HEK293 (cell line): Measurements from ENCODE around the gene PKP4.

Source experiments
- BCL11B ChIP-seq: fragments of 450-650 bp; formaldehyde crosslinking; IDR thresholded peaks from 2 replicates; pipeline ENCODE4 v1.5.1; 2016; ENCODE audit warnings: low read depth, missing biosample characterization, missing genetic modification characterization
- GLI2 ChIP-seq: fragments of 450-650 bp; formaldehyde crosslinking; IDR thresholded peaks from 2 replicates; pipeline ENCODE4; 2017; ENCODE audit warnings: missing biosample characterization, missing genetic modification characterization, low read depth, borderline replicate concordance
- GLIS1 ChIP-seq: fragments of 450-650 bp; formaldehyde crosslinking; IDR thresholded peaks from 2 replicates; pipeline ENCODE4 v1.5.1; 2016; ENCODE audit warnings: missing biosample characterization, missing genetic modification characterization
- HOXA7 ChIP-seq: sonication (generic); formaldehyde crosslinking; IDR thresholded peaks from 2 replicates; pipeline ENCODE4 v1.8.1; 2022; ENCODE audit warnings: missing genetic modification reagents, borderline replicate concordance
- KLF1 ChIP-seq: fragments of 450-650 bp; formaldehyde crosslinking; IDR thresholded peaks from 2 replicates; pipeline ENCODE4 v1.5.1; 2016; ENCODE audit warnings: missing biosample characterization, missing genetic modification characterization
- KLF10 ChIP-seq: fragments of 450-650 bp; IDR thresholded peaks from 2 replicates; pipeline ENCODE4 v1.5.1; 2018; ENCODE audit warnings: missing biosample characterization, mild to moderate bottlenecking, missing genetic modification characterization
- KLF9 ChIP-seq: fragments of 450-650 bp; formaldehyde crosslinking; IDR thresholded peaks from 2 replicates; pipeline ENCODE4 v1.5.1; 2016; ENCODE audit warnings: missing biosample characterization, missing genetic modification characterization, low read depth
- OVOL3 ChIP-seq: fragments of 450-650 bp; formaldehyde crosslinking; IDR thresholded peaks from 2 replicates; pipeline ENCODE4 v1.5.1; 2016; ENCODE audit warnings: missing biosample characterization, missing genetic modification characterization
- PRDM1 ChIP-seq: fragments of 450-650 bp; formaldehyde crosslinking; IDR thresholded peaks from 2 replicates; pipeline ENCODE4; 2016; ENCODE audit warnings: missing biosample characterization, missing genetic modification characterization
- REPIN1 ChIP-seq: fragments of 450-650 bp; formaldehyde crosslinking; IDR thresholded peaks from 2 replicates; pipeline ENCODE4 v1.5.1; 2017; ENCODE audit warnings: missing biosample characterization, missing genetic modification characterization, low read depth
- WT1 ChIP-seq: fragments of 450-650 bp; formaldehyde crosslinking; IDR thresholded peaks from 2 replicates; pipeline ENCODE4 v1.5.1; 2016; ENCODE audit warnings: missing biosample characterization, missing genetic modification characterization
- ZBTB7A ChIP-seq: fragments of 450-650 bp; formaldehyde crosslinking; IDR thresholded peaks from 2 replicates; pipeline ENCODE4 v1.5.1; 2016; ENCODE audit warnings: low read depth, missing biosample characterization, missing genetic modification characterization
- ZEB2 ChIP-seq: fragments of 450-650 bp; formaldehyde crosslinking; IDR thresholded peaks from 2 replicates; pipeline ENCODE4 v1.5.1; 2016; ENCODE audit warnings: missing biosample characterization, missing genetic modification characterization
- ZFP69B ChIP-seq: fragments of 450-650 bp; formaldehyde crosslinking; IDR thresholded peaks from 2 replicates; pipeline ENCODE4 v1.5.1; 2016; ENCODE audit warnings: missing biosample characterization, missing genetic modification characterization
- ZNF114 ChIP-seq: fragments of 450-650 bp; formaldehyde crosslinking; IDR thresholded peaks from 2 replicates; pipeline ENCODE4 v1.5.0; 2017; ENCODE audit warnings: missing biosample characterization, missing genetic modification characterization
- ZNF138 ChIP-seq: fragments of 450-650 bp; formaldehyde crosslinking; IDR thresholded peaks from 2 replicates; pipeline ENCODE4 v1.5.1; 2016; ENCODE audit warnings: missing biosample characterization, missing genetic modification characterization, borderline replicate concordance
- ZNF184 ChIP-seq: fragments of 450-650 bp; IDR thresholded peaks from 2 replicates; pipeline ENCODE4 v1.5.1; 2018; ENCODE audit warnings: missing biosample characterization, mild to moderate bottlenecking, missing genetic modification characterization
- ZNF211 ChIP-seq: fragments of 450-650 bp; formaldehyde crosslinking; IDR thresholded peaks from 2 replicates; pipeline ENCODE4 v1.5.1; 2016; ENCODE audit warnings: low read depth, missing biosample characterization, missing genetic modification characterization
- ZNF221 ChIP-seq: fragments of 450-650 bp; formaldehyde crosslinking; IDR thresholded peaks from 2 replicates; pipeline ENCODE4 v1.5.1; 2017; ENCODE audit warnings: missing biosample characterization, missing genetic modification characterization, borderline replicate concordance
- ZNF274 ChIP-seq, 2 experiments: fragments of 200-500 bp in 1 of 2; fragments of 450-650 bp in 1 of 2; sonication (Bioruptor generic) in 1 of 2; formaldehyde crosslinking in 1 of 2; IDR thresholded peaks; 2 replicates each; pipeline versions ENCODE4 v1.5.1 to v1.6.1; 2014 to 2016; ENCODE audit warnings: borderline replicate concordance in 1 of 2, inconsistent platforms in 1 of 2, low read length in 1 of 2, missing biosample characterization in 1 of 2, missing genetic modification characterization in 1 of 2
- ZNF335 ChIP-seq: fragments of 450-650 bp; formaldehyde crosslinking; conservative IDR thresholded peaks from 2 replicates; pipeline ENCODE4 v1.5.1; 2016; ENCODE audit warnings: missing biosample characterization, missing genetic modification characterization
- ZNF629 ChIP-seq: fragments of 450-650 bp; formaldehyde crosslinking; IDR thresholded peaks from 2 replicates; pipeline ENCODE4 v1.5.1; 2017; ENCODE audit warnings: missing biosample characterization, missing genetic modification characterization
- ZNF707 ChIP-seq: fragments of 450-650 bp; formaldehyde crosslinking; IDR thresholded peaks from 2 replicates; pipeline ENCODE4 v1.5.1; 2016; ENCODE audit warnings: missing biosample characterization, missing genetic modification characterization
- ZNF768 ChIP-seq: fragments of 450-650 bp; formaldehyde crosslinking; IDR thresholded peaks from 2 replicates; pipeline ENCODE4 v1.5.1; 2018; ENCODE audit warnings: missing biosample characterization, mild to moderate bottlenecking, missing genetic modification characterization
- ZNF843 ChIP-seq: fragments of 450-650 bp; formaldehyde crosslinking; IDR thresholded peaks from 2 replicates; pipeline ENCODE4 v1.5.1; 2016; ENCODE audit warnings: missing biosample characterization, missing genetic modification characterization
- TF ChIP-seq, protein P1 (sequence below): fragments of 450-650 bp; formaldehyde crosslinking; IDR thresholded peaks from 2 replicates; pipeline ENCODE4 v1.5.1; 2016; ENCODE audit warnings: missing biosample characterization, missing genetic modification characterization
- TF ChIP-seq, protein P2 (sequence below): fragments of 450-650 bp; formaldehyde crosslinking; IDR thresholded peaks from 2 replicates; pipeline ENCODE4 v1.5.1; 2016; ENCODE audit warnings: missing biosample characterization, missing genetic modification characterization
- TF ChIP-seq, protein P3 (sequence below): fragments of 450-650 bp; IDR thresholded peaks from 2 replicates; pipeline ENCODE4 v1.5.1; 2018; ENCODE audit warnings: missing biosample characterization, mild to moderate bottlenecking, missing genetic modification characterization
- TF ChIP-seq, protein P4 (sequence below): fragments of 450-650 bp; formaldehyde crosslinking; IDR thresholded peaks from 2 replicates; pipeline ENCODE4 v1.5.1; 2016; ENCODE audit warnings: missing biosample characterization, missing genetic modification characterization
- TF ChIP-seq, protein P5 (sequence below): fragments of 450-650 bp; formaldehyde crosslinking; IDR thresholded peaks from 2 replicates; pipeline ENCODE4 v1.5.1; 2016; ENCODE audit warnings: missing biosample characterization, missing genetic modification characterization

The PKP4 gene

DNA sequence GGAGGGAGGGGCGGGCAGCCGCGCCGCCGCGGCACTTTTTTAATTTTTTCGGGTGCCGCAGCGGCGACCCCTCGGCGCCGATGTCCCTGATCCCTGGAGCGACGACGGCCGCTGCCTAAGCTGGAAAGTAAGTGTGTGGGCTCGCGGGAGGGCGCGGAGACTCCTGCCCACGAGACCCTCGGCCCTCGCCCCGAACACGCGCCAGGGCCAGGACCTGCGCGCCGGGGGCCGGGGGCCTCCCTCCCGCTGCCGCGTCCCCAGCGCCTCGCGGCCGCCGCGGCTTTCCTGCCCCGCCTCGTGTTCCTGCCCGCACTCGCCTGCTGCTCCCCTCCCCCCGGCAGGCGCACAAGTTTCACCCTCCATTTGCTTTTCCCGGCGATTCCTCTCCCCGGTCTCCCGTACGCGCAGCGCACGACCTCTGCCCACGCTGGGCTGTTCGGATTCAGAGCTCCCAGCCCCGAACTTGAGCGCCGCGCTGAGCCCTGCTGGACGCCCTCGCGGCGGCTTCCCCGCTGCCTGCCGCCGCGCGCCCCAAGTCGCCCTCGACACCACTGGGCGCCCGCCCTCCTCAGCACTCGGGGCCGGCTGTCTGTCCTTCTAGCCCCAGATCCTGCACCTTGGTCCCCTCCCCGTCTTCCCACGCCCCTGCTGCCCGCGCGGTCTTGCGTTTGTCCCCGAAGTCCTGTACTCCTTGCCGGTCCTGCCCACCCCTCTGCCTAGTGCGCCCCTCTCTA is 507 bp downstream of the PKP4 start (continued):
- TF ChIP-seq, protein P1, sequence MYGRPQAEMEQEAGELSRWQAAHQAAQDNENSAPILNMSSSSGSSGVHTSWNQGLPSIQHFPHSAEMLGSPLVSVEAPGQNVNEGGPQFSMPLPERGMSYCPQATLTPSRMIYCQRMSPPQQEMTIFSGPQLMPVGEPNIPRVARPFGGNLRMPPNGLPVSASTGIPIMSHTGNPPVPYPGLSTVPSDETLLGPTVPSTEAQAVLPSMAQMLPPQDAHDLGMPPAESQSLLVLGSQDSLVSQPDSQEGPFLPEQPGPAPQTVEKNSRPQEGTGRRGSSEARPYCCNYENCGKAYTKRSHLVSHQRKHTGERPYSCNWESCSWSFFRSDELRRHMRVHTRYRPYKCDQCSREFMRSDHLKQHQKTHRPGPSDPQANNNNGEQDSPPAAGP (tag by site-specific recombination) = peak; percentile 54
- TF ChIP-seq ZNF274 (IDR thresholded peaks at IDR 0.05; ENCODE audit: low read length) = no peak
- TF ChIP-seq ZNF274 (tag by site-specific recombination; IDR thresholded peaks at IDR 0.05; ENCODE audit: borderline replicate concordance) = no peak
- no peak for TF ChIP-seq ZNF843 (tag by site-specific recombination)
- TF ChIP-seq OVOL3 (tag by site-specific recombination) = no peak
- no peak for TF ChIP-seq HOXA7
- TF ChIP-seq ZFP69B = no peak
- TF ChIP-seq ZNF211 (tag by site-specific recombination) = no peak
- TF ChIP-seq, protein P2, sequence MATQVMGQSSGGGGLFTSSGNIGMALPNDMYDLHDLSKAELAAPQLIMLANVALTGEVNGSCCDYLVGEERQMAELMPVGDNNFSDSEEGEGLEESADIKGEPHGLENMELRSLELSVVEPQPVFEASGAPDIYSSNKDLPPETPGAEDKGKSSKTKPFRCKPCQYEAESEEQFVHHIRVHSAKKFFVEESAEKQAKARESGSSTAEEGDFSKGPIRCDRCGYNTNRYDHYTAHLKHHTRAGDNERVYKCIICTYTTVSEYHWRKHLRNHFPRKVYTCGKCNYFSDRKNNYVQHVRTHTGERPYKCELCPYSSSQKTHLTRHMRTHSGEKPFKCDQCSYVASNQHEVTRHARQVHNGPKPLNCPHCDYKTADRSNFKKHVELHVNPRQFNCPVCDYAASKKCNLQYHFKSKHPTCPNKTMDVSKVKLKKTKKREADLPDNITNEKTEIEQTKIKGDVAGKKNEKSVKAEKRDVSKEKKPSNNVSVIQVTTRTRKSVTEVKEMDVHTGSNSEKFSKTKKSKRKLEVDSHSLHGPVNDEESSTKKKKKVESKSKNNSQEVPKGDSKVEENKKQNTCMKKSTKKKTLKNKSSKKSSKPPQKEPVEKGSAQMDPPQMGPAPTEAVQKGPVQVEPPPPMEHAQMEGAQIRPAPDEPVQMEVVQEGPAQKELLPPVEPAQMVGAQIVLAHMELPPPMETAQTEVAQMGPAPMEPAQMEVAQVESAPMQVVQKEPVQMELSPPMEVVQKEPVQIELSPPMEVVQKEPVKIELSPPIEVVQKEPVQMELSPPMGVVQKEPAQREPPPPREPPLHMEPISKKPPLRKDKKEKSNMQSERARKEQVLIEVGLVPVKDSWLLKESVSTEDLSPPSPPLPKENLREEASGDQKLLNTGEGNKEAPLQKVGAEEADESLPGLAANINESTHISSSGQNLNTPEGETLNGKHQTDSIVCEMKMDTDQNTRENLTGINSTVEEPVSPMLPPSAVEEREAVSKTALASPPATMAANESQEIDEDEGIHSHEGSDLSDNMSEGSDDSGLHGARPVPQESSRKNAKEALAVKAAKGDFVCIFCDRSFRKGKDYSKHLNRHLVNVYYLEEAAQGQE = no peak
- no peak for TF ChIP-seq ZNF707 (tag by site-specific recombination)
- TF ChIP-seq ZNF221 (tag by site-specific recombination) = no peak
- no peak for TF ChIP-seq GLIS1 (tag by site-specific recombination)
- TF ChIP-seq PRDM1 (tag by site-specific recombination) = peak; percentile 69
- TF ChIP-seq ZNF184 (tag by site-specific recombination) = no peak
- TF ChIP-seq ZEB2 (tag by site-specific recombination) = peak; percentile 7; the same call in 1 of the 2 replicates
- no peak for TF ChIP-seq ZBTB7A
- no peak for TF ChIP-seq KLF10 (tag by site-specific recombination)
- no peak for TF ChIP-seq WT1
- no peak for TF ChIP-seq ZNF629
- TF ChIP-seq, protein P3, sequence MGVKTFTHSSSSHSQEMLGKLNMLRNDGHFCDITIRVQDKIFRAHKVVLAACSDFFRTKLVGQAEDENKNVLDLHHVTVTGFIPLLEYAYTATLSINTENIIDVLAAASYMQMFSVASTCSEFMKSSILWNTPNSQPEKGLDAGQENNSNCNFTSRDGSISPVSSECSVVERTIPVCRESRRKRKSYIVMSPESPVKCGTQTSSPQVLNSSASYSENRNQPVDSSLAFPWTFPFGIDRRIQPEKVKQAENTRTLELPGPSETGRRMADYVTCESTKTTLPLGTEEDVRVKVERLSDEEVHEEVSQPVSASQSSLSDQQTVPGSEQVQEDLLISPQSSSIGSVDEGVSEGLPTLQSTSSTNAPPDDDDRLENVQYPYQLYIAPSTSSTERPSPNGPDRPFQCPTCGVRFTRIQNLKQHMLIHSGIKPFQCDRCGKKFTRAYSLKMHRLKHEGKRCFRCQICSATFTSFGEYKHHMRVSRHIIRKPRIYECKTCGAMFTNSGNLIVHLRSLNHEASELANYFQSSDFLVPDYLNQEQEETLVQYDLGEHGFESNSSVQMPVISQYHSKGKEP (tag by site-specific recombination) = no peak
- TF ChIP-seq, protein P4, sequence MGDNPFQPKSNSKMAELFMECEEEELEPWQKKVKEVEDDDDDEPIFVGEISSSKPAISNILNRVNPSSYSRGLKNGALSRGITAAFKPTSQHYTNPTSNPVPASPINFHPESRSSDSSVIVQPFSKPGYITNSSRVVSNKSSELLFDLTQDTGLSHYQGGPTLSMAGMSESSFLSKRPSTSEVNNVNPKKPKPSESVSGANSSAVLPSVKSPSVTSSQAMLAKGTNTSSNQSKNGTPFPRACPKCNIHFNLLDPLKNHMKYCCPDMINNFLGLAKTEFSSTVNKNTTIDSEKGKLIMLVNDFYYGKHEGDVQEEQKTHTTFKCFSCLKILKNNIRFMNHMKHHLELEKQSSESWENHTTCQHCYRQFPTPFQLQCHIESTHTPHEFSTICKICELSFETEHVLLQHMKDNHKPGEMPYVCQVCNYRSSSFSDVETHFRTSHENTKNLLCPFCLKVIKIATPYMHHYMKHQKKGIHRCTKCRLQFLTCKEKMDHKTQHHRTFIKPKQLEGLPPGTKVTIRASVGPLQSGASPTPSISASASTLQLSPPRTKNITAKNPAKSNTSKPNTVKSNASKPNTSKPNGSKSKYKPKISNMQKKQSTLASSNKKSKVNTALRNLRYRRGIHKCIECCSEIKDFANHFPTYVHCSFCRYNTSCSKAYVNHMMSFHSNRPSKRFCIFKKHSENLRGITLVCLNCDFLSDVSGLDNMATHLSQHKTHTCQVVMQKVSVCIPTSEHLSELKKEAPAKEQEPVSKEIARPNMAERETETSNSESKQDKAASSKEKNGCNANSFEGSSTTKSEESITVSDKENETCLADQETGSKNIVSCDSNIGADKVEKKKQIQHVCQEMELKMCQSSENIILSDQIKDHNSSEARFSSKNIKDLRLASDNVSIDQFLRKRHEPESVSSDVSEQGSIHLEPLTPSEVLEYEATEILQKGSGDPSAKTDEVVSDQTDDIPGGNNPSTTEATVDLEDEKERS (tag by site-specific recombination) = no peak
- no peak for TF ChIP-seq ZNF114 (tag by site-specific recombination)
- TF ChIP-seq KLF1 = peak; percentile 19; the same call in 1 of the 2 replicates
- TF ChIP-seq ZNF138 (tag by site-specific recombination) = no peak
- peak; percentile 88 for TF ChIP-seq ZNF335 (tag by site-specific recombination)
- TF ChIP-seq ZNF768 (tag by site-specific recombination) = no peak; the same call in 1 of the 2 replicates
- TF ChIP-seq, protein P5, sequence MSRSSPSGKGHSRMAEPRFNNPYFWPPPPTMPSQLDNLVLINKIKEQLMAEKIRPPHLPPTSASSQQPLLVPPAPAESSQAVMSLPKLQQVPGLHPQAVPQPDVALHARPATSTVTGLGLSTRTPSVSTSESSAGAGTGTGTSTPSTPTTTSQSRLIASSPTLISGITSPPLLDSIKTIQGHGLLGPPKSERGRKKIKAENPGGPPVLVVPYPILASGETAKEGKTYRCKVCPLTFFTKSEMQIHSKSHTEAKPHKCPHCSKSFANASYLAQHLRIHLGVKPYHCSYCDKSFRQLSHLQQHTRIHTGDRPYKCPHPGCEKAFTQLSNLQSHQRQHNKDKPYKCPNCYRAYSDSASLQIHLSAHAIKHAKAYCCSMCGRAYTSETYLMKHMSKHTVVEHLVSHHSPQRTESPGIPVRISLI = no peak
- no peak for TF ChIP-seq GLI2 (tag by site-specific recombination)
- 0 out of 2 replicates have a peak, but pooled peaks have one; percentile 27 for TF ChIP-seq KLF9 (tag by site-specific recombination)
- TF ChIP-seq BCL11B (tag by site-specific recombination) = no peak
- TF ChIP-seq REPIN1 (tag by site-specific recombination) = no peak
